HG03280 (cell line): ENCODE measurements around the gene KLHL30.

Experiments used
- ATAC-seq: cut with Tn5 transposase; IDR thresholded peaks from one replicate; pipeline ENCODE4 v1.9.1; 2021; ENCODE audit warnings: mild to moderate bottlenecking, moderate library complexity; ENCODE audit not compliant: unreplicated experiment

KLHL30 gene

GRCh38 chr2:238117199-238118154 is 21.0 kb upstream of the KLHL30 start:
- no peak for ATAC-seq

DNA sequence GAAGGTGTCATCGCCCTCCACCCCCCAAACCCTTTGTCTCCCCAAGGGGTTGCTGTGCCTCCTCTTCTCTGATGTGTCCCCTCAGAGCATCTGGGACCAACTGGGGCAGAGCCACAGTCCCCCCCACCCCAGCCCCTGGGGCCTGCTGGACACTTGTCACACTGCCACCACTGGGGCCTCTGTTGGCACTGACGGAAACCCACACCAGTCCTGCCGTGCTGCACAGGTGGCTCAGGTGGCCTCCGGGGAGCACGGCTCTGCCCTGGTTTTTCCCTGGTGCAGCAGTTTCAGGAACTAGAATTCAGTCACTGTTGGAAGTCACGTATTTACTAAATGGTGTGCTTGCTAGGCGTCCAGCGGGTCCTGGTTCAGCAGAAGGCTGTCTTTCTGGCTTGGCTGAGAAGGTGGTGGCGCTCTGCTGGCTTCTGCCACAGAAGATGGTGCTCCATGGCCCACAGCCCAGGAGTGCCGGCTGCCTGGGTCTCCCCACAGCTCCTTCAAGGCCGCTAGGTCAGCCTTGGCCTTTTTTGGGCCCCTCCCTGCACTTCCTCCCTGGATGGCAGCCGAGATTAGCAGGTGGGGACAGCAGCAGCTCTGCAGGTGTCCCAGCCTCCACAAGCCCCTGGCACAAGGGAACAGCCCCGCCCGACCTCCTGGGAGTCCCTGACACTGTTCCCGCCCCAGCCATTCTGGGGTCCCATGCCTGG is 18.6 kb upstream of the KLHL30 start:
- no peak for ATAC-seq

GRCh38 chr2:238120463-238121298 is 17.8 kb upstream of the KLHL30 start:
- no peak for ATAC-seq

DNA sequence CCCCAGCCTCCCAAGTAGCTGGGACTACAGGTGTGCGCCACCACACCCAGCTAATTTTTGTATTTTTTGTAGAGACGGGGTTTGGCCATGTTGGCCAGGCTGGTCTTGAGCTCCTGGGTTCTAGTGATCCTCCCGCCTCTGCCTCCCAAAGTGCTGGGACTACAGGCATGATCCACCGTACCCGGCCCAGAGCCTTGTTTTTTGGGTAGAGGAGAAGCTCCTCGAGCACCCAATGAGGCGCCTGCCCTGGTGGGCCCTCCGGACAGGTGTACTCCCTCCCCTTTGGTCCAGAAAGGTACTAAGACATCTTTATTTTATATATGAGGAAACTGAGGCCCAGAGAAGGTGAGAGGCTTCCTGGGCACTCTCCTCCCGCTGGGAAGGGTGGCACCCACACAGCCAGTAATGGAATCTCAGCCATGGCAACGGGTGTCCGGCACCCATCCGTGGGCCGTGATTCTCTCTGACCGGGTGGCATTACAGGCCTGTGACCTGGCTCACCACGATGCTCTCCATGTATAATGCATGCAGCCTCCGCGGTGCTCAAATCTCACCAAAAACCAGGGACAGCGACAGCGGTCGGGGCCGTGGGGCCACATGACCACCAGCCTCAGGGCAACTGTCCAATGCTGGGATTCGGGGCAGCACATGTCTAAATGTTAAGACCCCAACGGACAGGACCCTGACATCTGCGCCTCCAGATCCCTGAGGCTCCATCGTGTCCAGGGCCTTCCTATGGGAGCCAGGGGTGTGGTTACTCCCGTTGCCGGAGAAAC is 16.8 kb upstream of the KLHL30 start:
- ATAC-seq: no peak

DNA sequence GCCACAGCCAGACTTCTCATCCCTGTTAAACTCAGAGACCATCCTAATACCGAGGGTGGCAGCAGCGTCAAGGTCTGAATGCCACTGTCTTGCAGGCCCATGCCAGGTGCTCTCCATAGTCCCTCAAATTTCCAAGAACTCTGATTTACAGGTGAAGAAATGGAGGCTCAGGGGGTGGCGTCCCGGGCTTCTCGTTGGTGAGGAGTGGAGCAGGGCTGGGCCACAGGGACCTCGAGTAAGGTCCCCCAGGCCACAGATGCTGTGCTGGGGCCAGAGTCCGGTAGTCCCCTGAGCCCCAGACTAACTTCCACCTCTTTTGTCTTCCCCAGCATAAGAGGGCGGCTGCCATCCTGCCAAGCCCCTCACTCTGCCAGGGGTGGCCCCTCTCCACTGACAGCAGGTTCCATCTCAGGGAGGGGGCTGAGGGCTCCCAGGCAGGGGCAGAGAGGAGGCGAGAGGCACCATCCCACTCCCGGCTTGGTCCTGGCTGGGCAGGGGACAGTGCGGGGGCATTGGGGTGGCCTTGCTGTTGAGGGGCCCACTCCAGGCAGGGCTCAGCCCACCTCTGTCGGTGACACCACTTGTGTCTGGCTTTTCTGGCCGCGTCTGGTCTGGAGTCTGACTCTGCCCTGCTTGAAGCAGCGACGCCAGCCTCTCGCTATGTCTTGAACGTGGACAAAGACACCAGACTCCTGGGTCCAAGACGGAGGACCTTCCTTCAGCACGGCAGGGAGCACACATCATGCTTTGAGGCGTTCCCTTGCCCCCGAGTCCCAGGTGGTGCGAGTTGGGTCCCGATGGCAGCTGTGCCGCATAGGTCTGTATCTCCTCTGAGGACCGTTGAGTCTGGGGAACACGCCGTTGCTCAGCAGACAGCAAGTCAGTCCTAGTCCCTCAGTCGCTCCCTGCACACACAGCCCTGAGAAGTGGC is 15.9 kb upstream of the KLHL30 start:
- ATAC-seq: no peak

GRCh38 chr2:238123218-238123971 is 15.1 kb upstream of the KLHL30 start:
- ATAC-seq: no peak

GRCh38 chr2:238123991-238124470 is 14.4 kb upstream of the KLHL30 start:
- no peak for ATAC-seq

- no peak for ATAC-seq
Measured at GRCh38 chr2:238124488-238125126, 13.9 kb upstream of the KLHL30 start.

DNA sequence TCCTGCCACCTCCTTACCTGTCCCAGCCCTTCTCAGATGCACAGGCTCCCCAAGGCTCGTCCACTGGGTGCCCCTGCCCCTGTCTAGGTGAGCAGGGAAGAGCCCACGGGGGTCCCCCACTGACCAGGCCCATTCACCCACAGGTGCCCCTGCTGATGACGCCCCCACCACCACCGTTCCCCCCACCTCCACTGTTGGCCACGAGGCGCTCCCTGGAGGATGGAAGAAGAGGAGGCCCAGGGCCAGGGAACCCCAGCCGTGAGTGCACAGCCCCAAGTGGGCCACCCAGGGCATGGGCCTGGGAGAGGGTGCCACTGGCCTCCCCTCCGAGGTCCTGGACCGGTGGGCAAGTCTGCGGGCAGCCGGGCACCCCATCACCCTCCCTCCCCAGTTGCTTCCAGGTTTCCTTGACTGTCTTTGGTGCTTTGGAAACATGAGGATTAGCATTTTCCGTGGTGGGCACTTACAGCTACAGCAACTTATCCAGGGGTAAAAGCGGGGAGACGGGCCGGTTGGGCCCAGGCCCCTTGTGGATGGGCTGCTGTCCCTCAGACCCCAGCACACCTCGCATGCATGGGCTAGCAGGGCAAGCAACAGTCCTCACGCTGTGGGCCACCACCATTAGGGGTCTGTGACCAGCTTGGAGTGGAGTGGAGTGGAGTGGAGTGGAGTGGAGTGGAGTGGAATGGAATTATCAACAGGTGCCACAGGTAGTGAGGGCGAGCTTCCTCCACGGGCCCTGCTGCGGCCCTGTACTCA is 13.2 kb upstream of the KLHL30 start:
- no peak for ATAC-seq

GRCh38 chr2:238126338-238126737 is 12.1 kb upstream of the KLHL30 start:
- ATAC-seq: no peak

DNA sequence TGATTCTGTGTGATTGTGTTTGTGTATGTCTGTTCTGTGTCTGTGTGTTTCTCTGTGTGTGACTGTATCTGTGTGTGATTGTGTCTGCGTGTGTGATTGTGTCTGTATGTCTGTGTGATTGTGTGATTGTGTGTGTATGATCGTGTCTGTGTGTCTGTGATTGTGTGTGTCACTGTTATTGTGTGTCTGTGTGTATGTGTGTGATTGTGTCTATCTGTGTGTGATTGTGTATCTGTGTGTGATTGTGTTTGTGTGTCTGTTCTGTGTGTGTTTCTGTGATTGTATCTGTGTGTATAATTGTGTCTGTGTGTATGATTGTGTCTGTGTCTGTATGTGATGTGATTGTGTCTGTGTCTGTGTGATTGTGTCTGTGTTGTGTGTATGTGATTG is 11.7 kb upstream of the KLHL30 start:
- ATAC-seq: no peak

DNA sequence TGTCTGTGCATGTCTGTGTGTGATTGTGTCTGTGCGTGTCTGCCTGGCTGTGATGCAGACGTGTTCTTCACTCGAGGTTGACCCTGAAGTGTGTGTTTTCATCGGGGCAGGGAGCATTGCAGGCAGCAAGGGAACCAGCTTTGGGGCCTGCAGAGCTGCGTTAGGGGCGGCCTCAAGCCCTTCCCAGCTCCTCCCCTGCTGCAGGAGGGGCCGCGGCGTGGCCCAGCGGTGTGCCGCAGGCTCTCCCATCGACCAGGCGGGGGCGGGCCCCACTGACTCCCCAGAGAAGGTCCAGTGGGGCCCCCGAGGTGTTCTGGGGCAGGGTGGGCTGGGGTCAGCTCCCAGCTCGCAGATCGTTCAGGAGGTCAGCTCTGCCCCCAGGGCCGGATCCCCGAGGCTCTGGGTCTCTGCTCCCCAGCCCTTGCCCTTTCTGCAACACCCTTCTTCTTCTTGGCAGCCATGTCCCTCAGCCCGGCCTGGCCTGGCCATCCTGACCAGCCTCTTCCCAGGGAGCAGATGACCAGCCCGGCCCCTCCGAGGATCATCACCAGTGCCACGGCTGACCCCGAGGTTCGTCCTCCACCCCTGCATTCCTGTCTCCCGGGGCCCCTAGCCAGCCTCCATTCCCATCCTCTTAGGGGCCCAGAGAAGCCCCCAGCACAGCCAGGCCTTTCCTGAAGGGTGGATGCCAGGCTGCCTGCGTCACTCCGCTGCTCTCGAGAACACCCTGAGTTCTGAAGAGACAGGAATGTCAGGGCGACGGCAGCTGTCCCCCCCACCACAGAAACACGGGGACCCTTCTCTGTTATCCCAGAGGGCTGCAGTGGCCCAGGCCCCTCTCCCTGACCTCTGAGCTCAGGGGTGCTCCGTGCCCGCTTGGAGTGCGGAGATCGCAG is 11.1 kb upstream of the KLHL30 start:
- no peak for ATAC-seq

DNA sequence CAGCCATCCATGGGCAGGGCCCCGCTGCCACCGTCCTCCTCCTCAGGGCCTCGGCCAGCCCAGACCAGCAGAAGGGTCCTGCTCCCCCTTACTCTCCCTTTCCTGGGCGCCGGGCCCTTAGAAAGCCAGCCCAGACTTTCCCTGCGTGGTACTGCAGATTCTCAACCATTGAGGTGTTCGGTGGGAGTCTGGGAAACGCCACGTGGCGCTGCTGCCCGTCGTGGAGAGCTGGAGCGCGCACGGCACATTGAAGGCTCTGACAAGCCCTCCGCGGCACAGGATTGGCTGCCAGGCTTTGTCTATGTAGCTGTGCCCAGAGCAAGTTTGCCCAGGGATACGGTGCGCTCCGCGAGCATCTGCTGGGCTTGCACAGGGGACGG is 10.4 kb upstream of the KLHL30 start:
- ATAC-seq: no peak

DNA sequence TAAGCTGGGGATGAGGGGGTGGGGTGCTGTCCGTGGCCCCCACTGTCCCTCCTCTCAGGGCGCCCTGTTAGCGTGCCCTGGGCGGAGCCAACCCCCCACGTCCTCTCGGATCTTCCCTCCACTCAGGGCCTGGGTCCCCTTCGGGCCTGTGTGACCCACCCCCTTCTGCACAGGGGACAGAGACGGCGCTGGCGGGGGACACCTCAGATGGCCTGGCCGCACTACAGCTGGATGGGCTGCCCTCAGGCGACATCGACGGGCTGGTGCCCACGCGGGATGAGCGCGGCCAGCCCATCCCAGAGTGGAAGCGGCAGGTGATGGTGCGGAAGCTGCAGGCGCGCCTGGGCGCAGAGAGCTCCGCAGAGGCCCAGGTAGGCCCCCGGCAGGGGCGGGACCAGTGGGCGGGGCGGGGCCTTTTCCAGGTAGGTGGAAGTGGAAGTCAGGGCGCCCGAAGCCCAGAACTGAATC is 9.9 kb upstream of the KLHL30 start:
- ATAC-seq: no peak

- no peak for ATAC-seq
Measured at GRCh38 chr2:238129166-238130010, 9.1 kb upstream of the KLHL30 start.
